ENCODE measurements around the gene ARL15. TPM values are rescaled to one million over a fixed set of nuclear protein-coding genes. Genes with fewer than 3 reads are reported as not detected.

The ARL15 gene
- total and polyA plus RNA-seq, 2 donors (not counting 1 experiment from before 2014, with no cell fraction given) = 5.8 to 20.5 TPM

DNA sequence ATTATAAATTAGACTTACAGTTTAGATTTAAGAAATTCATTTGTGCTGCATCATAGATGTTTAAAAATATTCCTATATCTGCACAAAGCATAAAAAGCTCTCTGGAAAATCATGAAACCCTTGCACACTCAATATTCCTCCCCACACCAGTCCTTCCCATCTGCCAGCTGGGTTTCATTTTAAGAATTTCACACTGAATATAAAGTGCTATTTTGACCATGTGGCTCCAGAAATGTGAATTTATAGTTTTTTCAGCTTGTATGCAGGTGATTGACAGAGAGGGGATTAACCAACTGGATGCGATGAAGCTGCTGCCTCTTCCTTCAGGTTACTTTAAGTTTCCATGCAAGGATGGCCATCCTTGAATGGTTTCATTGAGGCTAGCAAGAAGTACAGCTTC, 403.6 kb downstream of the ARL15 start:
- ChIA-PET POLR2A (no interaction called here), CTCF (no interaction called here)
- Mint-ChIP-seq H3K4me3 (no peak overlapping the region), H3K27me3 (no peaks in the 10 kb centered on the region), H3K27ac (no peak overlapping the region), H3K9me3 (ENCODE audit: insufficient read depth) (no peaks in the 10 kb centered on the region), H3K4me1 (no peaks in the 10 kb centered on the region)
- ATAC-seq (ENCODE audit: low read depth) (no peak), DNase-seq (no peak)
- TF ChIP-seq EZH2 (IDR thresholded peaks at IDR 0.05; ENCODE audit: borderline replicate concordance, insufficient read depth, low read depth, low read length, poor library complexity, severe bottlenecking) = no peak
- TF ChIP-seq, protein P1, sequence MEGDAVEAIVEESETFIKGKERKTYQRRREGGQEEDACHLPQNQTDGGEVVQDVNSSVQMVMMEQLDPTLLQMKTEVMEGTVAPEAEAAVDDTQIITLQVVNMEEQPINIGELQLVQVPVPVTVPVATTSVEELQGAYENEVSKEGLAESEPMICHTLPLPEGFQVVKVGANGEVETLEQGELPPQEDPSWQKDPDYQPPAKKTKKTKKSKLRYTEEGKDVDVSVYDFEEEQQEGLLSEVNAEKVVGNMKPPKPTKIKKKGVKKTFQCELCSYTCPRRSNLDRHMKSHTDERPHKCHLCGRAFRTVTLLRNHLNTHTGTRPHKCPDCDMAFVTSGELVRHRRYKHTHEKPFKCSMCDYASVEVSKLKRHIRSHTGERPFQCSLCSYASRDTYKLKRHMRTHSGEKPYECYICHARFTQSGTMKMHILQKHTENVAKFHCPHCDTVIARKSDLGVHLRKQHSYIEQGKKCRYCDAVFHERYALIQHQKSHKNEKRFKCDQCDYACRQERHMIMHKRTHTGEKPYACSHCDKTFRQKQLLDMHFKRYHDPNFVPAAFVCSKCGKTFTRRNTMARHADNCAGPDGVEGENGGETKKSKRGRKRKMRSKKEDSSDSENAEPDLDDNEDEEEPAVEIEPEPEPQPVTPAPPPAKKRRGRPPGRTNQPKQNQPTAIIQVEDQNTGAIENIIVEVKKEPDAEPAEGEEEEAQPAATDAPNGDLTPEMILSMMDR (IDR thresholded peaks at IDR 0.05) = no peak
- no peaks in the 10 kb centered on the region for H3K9me3 ChIP-seq (ENCODE audit: control extremely low read depth in 1 of 3, control insufficient read depth in 2 of 3, insufficient read depth in 1 of 3, low read length in 2 of 3)
- H3K79me2 ChIP-seq (ENCODE audit: control insufficient read depth, insufficient read depth, low read length) = no peaks in the 10 kb centered on the region
- no peaks in the 10 kb centered on the region for H4K20me1 ChIP-seq (ENCODE audit: control insufficient read depth, insufficient read depth, low read length, poor library complexity, severe bottlenecking)
- no peak overlapping the region for H3K27ac ChIP-seq (ENCODE audit: low read length in 2 of 2)
- H3K4me3 ChIP-seq (ENCODE audit: control extremely low read depth in 1 of 5, extremely low read depth in 1 of 5, insufficient read depth in 1 of 5, low read depth in 2 of 5, low read length in 4 of 5) = no peak overlapping the region
- no peaks in the 10 kb centered on the region for H3K27me3 ChIP-seq (replicated peaks in 1 of 4; ENCODE audit: control extremely low read depth in 1 of 4, control insufficient read depth in 3 of 4, insufficient read depth in 4 of 4, low read length in 3 of 4)
- no peaks in the 10 kb centered on the region for H3K36me3 ChIP-seq (replicated peaks in 1 of 2; ENCODE audit: control extremely low read depth in 1 of 2, control insufficient read depth in 1 of 2, extremely low read depth in 1 of 2, insufficient read depth in 2 of 2, low read length in 1 of 2)
- WGBS (ENCODE audit: insufficient coverage) = no CpG with 5 or more reads among the region's 1 CpG
- intact Hi-C loops (cut with micrococcal nuclease) = no loop called here
- no peak overlapping the region for H3K9ac ChIP-seq (ENCODE audit: low read length)
- H2AFZ ChIP-seq (ENCODE audit: insufficient read depth, low read depth, low read length, poor library complexity, severe bottlenecking) = no peak overlapping the region
- no peaks in the 10 kb centered on the region for H3K4me1 ChIP-seq (ENCODE audit: control insufficient read depth in 2 of 2, insufficient read depth in 2 of 2, low read length in 2 of 2)
- H3K4me2 ChIP-seq (replicated peaks; ENCODE audit: low read depth, low read length, poor library complexity, severe bottlenecking) = no peak overlapping the region

DNA sequence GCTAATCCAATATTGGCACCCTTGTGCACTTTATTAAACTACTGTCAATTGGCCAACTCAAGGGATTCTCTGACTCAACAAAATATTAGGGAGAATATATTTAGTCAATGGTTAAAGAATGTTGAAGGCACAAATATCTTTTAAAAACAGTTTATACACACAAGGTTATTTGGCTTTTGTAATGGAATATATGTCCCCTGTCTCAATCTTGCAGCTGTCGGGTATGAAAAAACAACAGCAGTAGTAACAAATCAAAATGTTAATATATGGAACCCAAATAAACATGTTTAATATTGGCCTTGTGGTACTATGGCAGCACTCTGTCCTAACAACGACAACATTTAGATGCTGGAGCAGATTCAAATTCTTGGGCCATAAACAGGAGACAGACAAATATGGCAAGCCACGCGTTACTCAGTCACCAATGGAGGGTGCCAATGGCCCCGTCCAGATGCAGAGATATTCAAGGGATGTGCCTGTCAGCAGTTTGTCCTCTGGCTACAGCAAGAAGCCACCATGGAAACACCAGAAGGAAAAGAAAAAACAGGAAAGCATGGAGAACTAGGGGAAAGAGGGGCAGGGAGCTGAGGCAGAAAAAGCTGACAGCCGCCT, 408.0 kb downstream of the ARL15 start:
- Mint-ChIP-seq H3K27me3 (no peaks in the 10 kb centered on the region), H3K9me3 (ENCODE audit: insufficient read depth) (no peaks in the 10 kb centered on the region), H3K4me1 (no peaks in the 10 kb centered on the region), H3K27ac (no peak overlapping the region), H3K4me3 (no peak overlapping the region)
- CTCF ChIA-PET = no interaction called here
- Histone ChIP-seq H3K27me3 (replicated peaks in 1 of 4; ENCODE audit: control extremely low read depth in 1 of 4, control insufficient read depth in 3 of 4, insufficient read depth in 4 of 4, low read length in 3 of 4) (no peaks in the 10 kb centered on the region), H2AFZ (ENCODE audit: insufficient read depth, low read depth, low read length, poor library complexity, severe bottlenecking) (no peak overlapping the region), H3K4me2 (replicated peaks; ENCODE audit: low read depth, low read length, poor library complexity, severe bottlenecking) (no peak overlapping the region), H3K4me3 (ENCODE audit: control extremely low read depth in 1 of 5, extremely low read depth in 1 of 5, insufficient read depth in 1 of 5, low read depth in 2 of 5, low read length in 4 of 5) (no peak overlapping the region), H3K4me1 (ENCODE audit: control insufficient read depth in 2 of 2, insufficient read depth in 2 of 2, low read length in 2 of 2) (no peaks in the 10 kb centered on the region), H4K20me1 (ENCODE audit: control insufficient read depth, insufficient read depth, low read length, poor library complexity, severe bottlenecking) (no peaks in the 10 kb centered on the region), H3K9me3 (ENCODE audit: control extremely low read depth in 1 of 3, control insufficient read depth in 2 of 3, insufficient read depth in 1 of 3, low read length in 2 of 3) (peaks cover 0 to 4% (median 0%) of the 10 kb centered on the region in 3 donors), H3K79me2 (ENCODE audit: control insufficient read depth, insufficient read depth, low read length) (no peaks in the 10 kb centered on the region), H3K27ac (ENCODE audit: low read length in 2 of 2) (no peak overlapping the region), H3K9ac (ENCODE audit: low read length) (no peak overlapping the region), H3K36me3 (replicated peaks in 1 of 2; ENCODE audit: control extremely low read depth in 1 of 2, control insufficient read depth in 1 of 2, extremely low read depth in 1 of 2, insufficient read depth in 2 of 2, low read length in 1 of 2) (no peaks in the 10 kb centered on the region)
- intact Hi-C loops (cut with micrococcal nuclease) = no loop called here
- POLR2A ChIA-PET = no interaction called here
- no peak for TF ChIP-seq EZH2 (IDR thresholded peaks at IDR 0.05; ENCODE audit: borderline replicate concordance, insufficient read depth, low read depth, low read length, poor library complexity, severe bottlenecking)
- TF ChIP-seq, protein P1 (IDR thresholded peaks at IDR 0.05) = no peak
- DNase-seq (no peak), ATAC-seq (ENCODE audit: low read depth) (no peak)
- WGBS (ENCODE audit: insufficient coverage) = 100% methylated on average over 5 of the region's 6 CpGs

Measured in B cell (primary cell).